CD14-positive monocyte (primary cell): Measurements from ENCODE around the gene MTCH1. TPM values are rescaled to one million over a fixed set of nuclear protein-coding genes. Genes with fewer than 3 reads are reported as not detected.

ENCODE experiments used
- DNase-seq, 3 donors: peaks; one replicate each; pipeline ENCODE4 v3.0.0-alpha.2; 2011 to 2022
- H2AFZ ChIP-seq: 2 replicates; pipeline ENCODE4 v1.6.0; 2012; ENCODE audit warnings: mild to moderate bottlenecking, low read depth, low read length, inconsistent platforms; ENCODE audit not compliant: insufficient read depth, poor library complexity, severe bottlenecking
- H3K27ac ChIP-seq, 2 donors: 1 replicate in 1 of 2; 2 replicates in 1 of 2; pipeline ENCODE4 v1.5.1; 2012 to 2013; ENCODE audit warnings: low read length in 2 of 2, control low read depth in 1 of 2, inconsistent platforms in 1 of 2, low read depth in 1 of 2, mild to moderate bottlenecking in 1 of 2
- H3K27me3 ChIP-seq, 2 donors: one replicate each; pipeline versions ENCODE4 v1.6.0 to v1.6.1; 2011 to 2013; ENCODE audit warnings: low read length in 2 of 2; ENCODE audit not compliant: control insufficient read depth in 2 of 2, insufficient read depth in 2 of 2
- H3K36me3 ChIP-seq, 2 donors: replicated peaks in 1 of 2; 1 replicate in 1 of 2; 2 replicates in 1 of 2; pipeline versions ENCODE4 v1.5.1 to v1.6.1; 2012 to 2013; ENCODE audit warnings: low read length in 2 of 2, control low read depth in 1 of 2, inconsistent platforms in 1 of 2, mild to moderate bottlenecking in 1 of 2; ENCODE audit not compliant: insufficient read depth in 2 of 2, control insufficient read depth in 1 of 2
- H3K4me1 ChIP-seq, 2 donors: 1 replicate in 1 of 2; 2 replicates in 1 of 2; pipeline versions ENCODE4 v1.5.1 to v1.6.1; 2012 to 2013; ENCODE audit warnings: low read length in 2 of 2, control low read depth in 1 of 2, inconsistent platforms in 1 of 2, mild to moderate bottlenecking in 1 of 2, moderate library complexity in 1 of 2; ENCODE audit not compliant: insufficient read depth in 2 of 2, control insufficient read depth in 1 of 2
- H3K4me2 ChIP-seq: replicated peaks from 2 replicates; pipeline ENCODE3; 2012; ENCODE audit warnings: low read length, moderate library complexity, mild to moderate bottlenecking; ENCODE audit not compliant: poor library complexity, severe bottlenecking; ENCODE audit errors: extremely low read depth
- H3K4me3 ChIP-seq, 3 experiments: fragments of 200-600 bp in 1 of 3; sonication (generic) in 1 of 3; replicated peaks in 1 of 3; 1 replicate in 2 of 3; 2 replicates in 1 of 3; pipeline ENCODE4 v1.5.1; 2011 to 2013; ENCODE audit warnings: low read length in 3 of 3, mild to moderate bottlenecking in 3 of 3, control low read depth in 2 of 3, low read depth in 2 of 3, inconsistent platforms in 1 of 3, moderate library complexity in 1 of 3
- H3K79me2 ChIP-seq: 2 replicates; pipeline ENCODE4 v1.6.0; 2012; ENCODE audit warnings: mild to moderate bottlenecking, control low read depth, inconsistent platforms, low read length, moderate library complexity; ENCODE audit not compliant: insufficient read depth
- H3K9ac ChIP-seq: 2 replicates; pipeline ENCODE4 v1.6.0; 2017; ENCODE audit warnings: low read length, mild to moderate bottlenecking; ENCODE audit not compliant: insufficient read depth, poor library complexity, severe bottlenecking
- H3K9me3 ChIP-seq, 2 donors: replicated peaks in 1 of 2; 1 replicate in 1 of 2; 2 replicates in 1 of 2; pipeline versions ENCODE4 v1.5.1 to v1.6.1; 2012 to 2013; ENCODE audit warnings: low read length in 2 of 2, control low read depth in 1 of 2; ENCODE audit not compliant: control insufficient read depth in 1 of 2, insufficient read depth in 1 of 2
- H4K20me1 ChIP-seq: 2 replicates; pipeline ENCODE4 v1.6.0; 2012; ENCODE audit warnings: mild to moderate bottlenecking, low read length, control low read depth, moderate library complexity; ENCODE audit not compliant: insufficient read depth
- H3K27ac Mint-ChIP-seq, 7 donors: one replicate each; pipeline ENCODE4 v1.8.0; 2020; ENCODE audit warnings: mild to moderate bottlenecking in 7 of 7, mixed read lengths in 7 of 7, moderate library complexity in 6 of 7, inconsistent platforms in 2 of 7
- H3K27me3 Mint-ChIP-seq, 3 donors: one replicate each; pipeline ENCODE4 v1.8.0; 2021 to 2022; ENCODE audit warnings: low read depth in 3 of 3, mild to moderate bottlenecking in 3 of 3, mixed read lengths in 3 of 3, moderate library complexity in 3 of 3, inconsistent platforms in 1 of 3
- H3K36me3 Mint-ChIP-seq, 2 donors: one replicate each; pipeline ENCODE4 v1.8.0; 2020; ENCODE audit warnings: mixed read lengths in 2 of 2, inconsistent platforms in 1 of 2, mild to moderate bottlenecking in 1 of 2
- H3K4me1 Mint-ChIP-seq: one replicate; pipeline ENCODE4 v1.8.0; 2020; ENCODE audit warnings: mild to moderate bottlenecking, mixed read lengths
- H3K4me3 Mint-ChIP-seq, 2 donors: one replicate each; pipeline ENCODE4 v1.8.0; 2020; ENCODE audit warnings: mild to moderate bottlenecking in 2 of 2, mixed read lengths in 2 of 2, moderate library complexity in 1 of 2
- H3K9me3 Mint-ChIP-seq, 7 donors: one replicate each; pipeline ENCODE4 v1.8.0; 2020 to 2022; ENCODE audit warnings: mixed read lengths in 7 of 7, mild to moderate bottlenecking in 6 of 7, moderate library complexity in 6 of 7, inconsistent platforms in 2 of 7
- CTCF ChIP-seq: fragments of 200-600 bp; IDR thresholded peaks from one replicate; pipeline ENCODE4 v1.8.0; 2022; ENCODE audit warnings: antibody characterized with exemption, mild to moderate bottlenecking
- whole genome bisulfite sequencing: methylation state at CpG from one replicate; pipeline ENCODE4 v1.1.5; 2013; ENCODE audit warnings: missing lambda C conversion rate; ENCODE audit not compliant: insufficient coverage; 5-methylcytosine and 5-hydroxymethylcytosine counted together
- intact Hi-C, 2 donors: fragments of 100-400 bp; cut with micrococcal nuclease; formaldehyde crosslinking; loops; one replicate each; pipeline versions ENCODE4 v1.15.0 to v1.15.1; 2023
- polyA plus RNA-seq, 3 donors: library from polyadenylated mRNA; depleted of rRNA in 1 of 3; unstranded in 2 of 3; stranded (reverse) in 1 of 3; fragments of 300-500 nt in 2 of 3; fragments of >200 nt in 1 of 3; fragmentation: Illumina TruSeq in 2 of 3; gene quantifications; 1 replicate in 2 of 3; 2 replicates in 1 of 3; pipeline ENCODE4 v1.2.3, GENCODE V29; 2012 to 2021

Gene MTCH1
- polyA plus RNA-seq, 3 donors: 111 to 118 (median 111) TPM

DNA sequence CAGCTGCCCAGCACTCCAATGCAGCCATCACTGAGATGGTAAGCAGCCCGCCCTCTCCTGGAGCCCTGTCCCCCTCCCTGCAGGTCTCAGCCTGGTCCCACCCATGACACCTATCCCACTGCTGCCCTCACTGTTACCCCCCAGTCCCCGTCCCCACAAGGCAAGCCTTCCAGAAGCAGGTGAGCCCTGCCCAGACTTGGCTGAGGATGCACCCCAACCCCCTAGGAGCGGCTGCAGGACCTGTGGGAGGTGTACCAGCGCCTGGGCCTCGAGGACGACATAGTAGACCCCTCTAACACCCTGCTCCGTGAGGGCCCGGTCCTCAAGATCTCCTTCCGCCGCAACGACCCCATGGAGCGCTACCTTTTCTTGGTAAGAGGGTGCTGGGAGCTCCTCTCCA is 28.7 kb upstream of the MTCH1 start:
- H3K36me3 ChIP-seq: peaks cover 92 to 95% of the 10 kb centered on the region in 2 donors
- H3K4me3 Mint-ChIP-seq: no peak overlapping the region
- H3K4me1 ChIP-seq: peaks cover 14 to 36% of the 10 kb centered on the region in 2 donors
- no peaks in the 10 kb centered on the region for H3K9me3 ChIP-seq
- WGBS: 99% methylated on average over 8 of the region's 12 CpGs
- no peak overlapping the region for H3K9ac ChIP-seq
- no peak overlapping the region for H3K27ac ChIP-seq
- peaks cover 98% of the 10 kb centered on the region for H4K20me1 ChIP-seq
- no peaks in the 10 kb centered on the region for H3K27me3 ChIP-seq
- H3K36me3 Mint-ChIP-seq: peaks cover 81 to 93% of the 10 kb centered on the region in 2 donors
- no peak overlapping the region for H3K4me2 ChIP-seq
- H2AFZ ChIP-seq: no peak overlapping the region
- peak overlapping the region in 2 of 7 donors; percentile 25 to 42 for H3K27ac Mint-ChIP-seq
- DNase-seq: no peak
- H3K4me3 ChIP-seq: no peak overlapping the region
- H3K79me2 ChIP-seq: peaks cover 35% of the 10 kb centered on the region
- no peak for TF ChIP-seq CTCF
- no peaks in the 10 kb centered on the region for H3K9me3 Mint-ChIP-seq
- intact Hi-C loops: loop anchor here (5.0 to 10.0 kb wide), 5 partner anchors 32 to 400 kb away; no protein-coding TSS in a partner anchor
- no peaks in the 10 kb centered on the region for H3K27me3 Mint-ChIP-seq
- peaks cover 33% of the 10 kb centered on the region for H3K4me1 Mint-ChIP-seq

DNA sequence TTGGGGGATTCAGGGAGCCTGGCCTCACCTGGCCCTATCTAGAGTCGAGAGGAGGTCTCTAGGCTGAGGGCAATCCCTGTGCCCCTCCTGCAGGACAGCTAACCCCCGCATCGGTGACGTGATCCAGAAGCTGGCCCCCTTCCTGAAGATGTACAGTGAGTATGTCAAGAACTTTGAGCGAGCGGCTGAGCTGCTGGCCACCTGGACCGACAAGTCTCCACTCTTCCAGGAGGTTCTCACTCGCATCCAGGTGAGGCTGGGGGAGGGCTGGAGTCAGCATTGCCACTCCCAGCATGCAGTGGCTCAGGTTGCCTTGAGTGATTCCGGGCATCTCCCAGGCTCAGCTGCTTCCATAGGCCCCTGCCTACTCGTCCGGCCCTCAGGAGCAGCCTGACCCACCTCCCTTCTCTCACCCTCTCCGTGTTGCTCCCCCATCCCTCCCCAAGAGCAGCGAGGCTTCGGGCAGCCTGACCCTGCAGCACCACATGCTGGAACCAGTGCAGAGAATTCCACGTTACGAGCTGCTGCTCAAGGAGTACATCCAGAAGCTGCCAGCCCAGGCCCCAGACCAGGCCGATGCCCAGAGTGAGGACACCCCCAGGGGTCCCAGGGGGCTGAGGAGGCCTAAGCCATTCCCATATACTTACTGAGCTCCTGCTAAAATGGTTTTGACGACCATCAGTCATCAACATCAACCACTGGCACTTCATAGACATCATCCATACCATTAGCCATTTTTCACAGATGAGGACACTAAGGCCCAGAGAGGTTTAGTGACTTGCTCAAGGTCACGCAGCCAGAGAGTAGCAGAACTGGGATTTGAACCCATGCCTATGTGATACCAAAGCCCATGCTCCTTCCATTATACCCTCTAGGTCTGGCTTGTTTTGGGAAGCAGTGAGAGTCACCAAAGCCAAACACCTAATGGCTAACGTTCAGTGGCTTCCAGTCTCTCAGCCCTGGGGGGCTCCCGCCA is 27.8 kb upstream of the MTCH1 start:
- over 99% methylated on average over 18 of the region's 21 CpGs for WGBS
- H2AFZ ChIP-seq: no peak overlapping the region
- peaks cover 91 to 95% of the 10 kb centered on the region in 2 donors for H3K36me3 ChIP-seq
- Mint-ChIP-seq H3K4me1 (peaks cover 38% of the 10 kb centered on the region), H3K27me3 (no peaks in the 10 kb centered on the region), H3K36me3 (peaks cover 78 to 93% of the 10 kb centered on the region in 2 donors), H3K9me3 (no peaks in the 10 kb centered on the region), H3K4me3 (no peak overlapping the region), H3K27ac (no peak overlapping the region)
- intact Hi-C loops: loop anchor here (10.0 kb wide), 2 partner anchors 49 to 399 kb away; no protein-coding TSS in a partner anchor
- peaks cover 97% of the 10 kb centered on the region for H4K20me1 ChIP-seq
- no peaks in the 10 kb centered on the region for H3K9me3 ChIP-seq
- no peaks in the 10 kb centered on the region for H3K27me3 ChIP-seq
- DNase-seq: no peak
- H3K27ac ChIP-seq: peak overlapping the region in 1 of 2 donors; percentile 17
- peaks cover 22 to 41% of the 10 kb centered on the region in 2 donors for H3K4me1 ChIP-seq
- no peak overlapping the region for H3K4me3 ChIP-seq
- no peak overlapping the region for H3K4me2 ChIP-seq
- peaks cover 38% of the 10 kb centered on the region for H3K79me2 ChIP-seq
- no peak overlapping the region for H3K9ac ChIP-seq
- no peak for TF ChIP-seq CTCF
